Measurements from ENCODE around the gene IQSEC3. TPM values are rescaled to one million over a fixed set of nuclear protein-coding genes. Genes with fewer than 3 reads are reported as not detected.

IQSEC3 gene
- total RNA-seq, 1 experiment from 2014 or later, result 0.55 TPM

DNA sequence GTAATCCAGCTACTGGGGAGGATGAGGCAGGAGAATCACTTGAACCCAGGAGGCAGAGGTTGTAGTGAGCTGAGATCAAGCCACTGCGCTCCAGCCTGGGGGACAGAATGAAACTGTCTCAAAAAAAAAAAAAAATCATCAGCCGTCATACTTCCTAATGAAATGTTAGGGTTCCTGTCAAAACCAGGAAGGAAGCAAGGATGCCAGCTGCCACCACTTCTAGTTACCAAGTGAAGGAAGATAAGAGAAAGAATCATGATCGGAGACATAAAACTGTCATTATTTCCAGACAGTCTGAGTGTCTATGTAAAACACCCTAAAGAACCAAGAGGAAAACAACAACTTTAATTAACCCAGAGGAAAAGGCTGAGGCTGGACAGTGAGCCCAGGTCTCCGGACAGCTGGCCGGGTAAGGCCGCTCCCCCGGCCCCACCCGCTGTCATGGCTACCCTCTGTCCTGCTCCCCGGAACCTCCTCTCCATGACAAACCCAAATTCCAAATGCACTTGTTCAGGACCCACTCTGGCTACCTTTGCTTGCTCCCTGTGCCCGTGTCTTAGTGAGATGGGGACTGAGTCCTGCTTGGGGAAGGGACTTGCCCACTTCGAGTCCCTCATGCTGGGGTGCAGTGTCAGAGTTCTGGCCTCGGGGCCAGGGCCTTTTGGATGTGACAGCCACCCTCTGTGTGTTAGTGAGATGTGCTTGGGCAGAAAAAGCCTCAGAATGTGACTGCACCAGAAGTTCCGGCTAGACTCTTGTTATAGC lies 118.4 kb downstream of the IQSEC3 start:
- H2BK15ac ChIP-seq (ENCODE audit: low read depth, low read length), result no peak overlapping the region
- H3K27ac Mint-ChIP-seq, result no peak overlapping the region
- no peak overlapping the region for H3K18ac ChIP-seq (ENCODE audit: insufficient read length, low read depth, low read length)
- H2BK5ac ChIP-seq (ENCODE audit: insufficient read length, low read length), result no peak overlapping the region
- no peaks in the 10 kb centered on the region for H3K9me3 ChIP-seq (ENCODE audit: control insufficient read depth, low read depth, low read length)
- no peak overlapping the region for H3K4me2 ChIP-seq (ENCODE audit: insufficient read depth, insufficient read length, low read length)
- no peak overlapping the region for H3K23ac ChIP-seq (ENCODE audit: insufficient read length, low read depth, low read length)
- H3K56ac ChIP-seq (ENCODE audit: insufficient read length, low read depth, low read length), result no peak overlapping the region
- peaks cover 4% of the 10 kb centered on the region; the same call in 1 of the 2 replicates for H3K27me3 ChIP-seq (ENCODE audit: insufficient read depth, low read length)
- TF ChIP-seq, protein P1, sequence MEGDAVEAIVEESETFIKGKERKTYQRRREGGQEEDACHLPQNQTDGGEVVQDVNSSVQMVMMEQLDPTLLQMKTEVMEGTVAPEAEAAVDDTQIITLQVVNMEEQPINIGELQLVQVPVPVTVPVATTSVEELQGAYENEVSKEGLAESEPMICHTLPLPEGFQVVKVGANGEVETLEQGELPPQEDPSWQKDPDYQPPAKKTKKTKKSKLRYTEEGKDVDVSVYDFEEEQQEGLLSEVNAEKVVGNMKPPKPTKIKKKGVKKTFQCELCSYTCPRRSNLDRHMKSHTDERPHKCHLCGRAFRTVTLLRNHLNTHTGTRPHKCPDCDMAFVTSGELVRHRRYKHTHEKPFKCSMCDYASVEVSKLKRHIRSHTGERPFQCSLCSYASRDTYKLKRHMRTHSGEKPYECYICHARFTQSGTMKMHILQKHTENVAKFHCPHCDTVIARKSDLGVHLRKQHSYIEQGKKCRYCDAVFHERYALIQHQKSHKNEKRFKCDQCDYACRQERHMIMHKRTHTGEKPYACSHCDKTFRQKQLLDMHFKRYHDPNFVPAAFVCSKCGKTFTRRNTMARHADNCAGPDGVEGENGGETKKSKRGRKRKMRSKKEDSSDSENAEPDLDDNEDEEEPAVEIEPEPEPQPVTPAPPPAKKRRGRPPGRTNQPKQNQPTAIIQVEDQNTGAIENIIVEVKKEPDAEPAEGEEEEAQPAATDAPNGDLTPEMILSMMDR (conservative IDR thresholded peaks at IDR 0.05), result no peak
- peaks cover 6 to 16% of the 10 kb centered on the region in 2 experiments; a peak in 2 of 4 replicates for H3K4me1 Mint-ChIP-seq
- no peak overlapping the region for H2AK5ac ChIP-seq (ENCODE audit: insufficient read length, low read length)
- H3K79me2 ChIP-seq (ENCODE audit: insufficient read depth, low read length), result no peaks in the 10 kb centered on the region
- no peak overlapping the region for H3K14ac ChIP-seq (ENCODE audit: insufficient read depth, low read length)
- no peak overlapping the region for H4K8ac ChIP-seq (replicated peaks; ENCODE audit: insufficient read length, low read depth, low read length)
- H3K9ac ChIP-seq (ENCODE audit: extremely low read depth, insufficient read length, low read length), result no peak overlapping the region
- no peak overlapping the region for H4K91ac ChIP-seq (ENCODE audit: insufficient read length, low read depth, low read length)
- no peak overlapping the region for H4K5ac ChIP-seq (ENCODE audit: insufficient read length, low read depth, low read length)
- WGBS (ENCODE audit: extremely low coverage, insufficient read length, low lambda C conversion rate), result no CpG with 5 or more reads among the region's 13 CpGs
- H3K4ac ChIP-seq (ENCODE audit: low read depth, low read length), result no peak overlapping the region
- no peak overlapping the region for H2BK120ac ChIP-seq (ENCODE audit: low read depth, low read length, poor library complexity, severe bottlenecking)
- H3K27me3 Mint-ChIP-seq (ENCODE audit: low read depth), result peaks cover 39% of the 10 kb centered on the region
- H3K4me3 Mint-ChIP-seq, result no peak overlapping the region
- no peak overlapping the region for H3K27ac ChIP-seq (ENCODE audit: insufficient read length, low read depth, low read length)
- no peaks in the 10 kb centered on the region for H3K79me1 ChIP-seq (ENCODE audit: insufficient read depth, low read depth, low read length, poor library complexity, severe bottlenecking)
- H2BK20ac ChIP-seq (ENCODE audit: low read depth, low read length, poor library complexity, severe bottlenecking), result no peak overlapping the region
- no peak overlapping the region for H2AFZ ChIP-seq (ENCODE audit: low read length)
- H2BK12ac ChIP-seq (ENCODE audit: insufficient read length, low read depth, low read length), result no peak overlapping the region
- DNase-seq, result no peak
- H3K4me1 ChIP-seq (ENCODE audit: insufficient read depth, low read length), result no peaks in the 10 kb centered on the region
- peaks cover 5 to 7% of the 10 kb centered on the region in 2 experiments; a peak in 3 of 5 replicates for H3K9me3 Mint-ChIP-seq
- H4K20me1 ChIP-seq (ENCODE audit: control insufficient read depth, insufficient read depth, insufficient read length), result no peaks in the 10 kb centered on the region
- peaks cover 7% of the 10 kb centered on the region for H3K23me2 ChIP-seq (ENCODE audit: insufficient read length, low read depth, low read length, poor library complexity, severe bottlenecking)
- peaks cover 0 to 2% (median 0%) of the 10 kb centered on the region in 3 experiments; a peak in 2 of 7 replicates for H3K36me3 Mint-ChIP-seq (ENCODE audit: insufficient read depth in 1 of 3, low read depth in 3 of 3)
- no peak overlapping the region for H3T11ph ChIP-seq (ENCODE audit: low read length)

Measured in H9 (cell line).